HepG2 (cell line): ENCODE results near the gene ZPR1. TPM values are rescaled to one million over a fixed set of nuclear protein-coding genes. Genes with fewer than 3 reads are reported as not detected.

Experiments
- AGO1 ChIP-seq: fragments of 200-400 bp; formaldehyde crosslinking; IDR thresholded peaks from 2 replicates; pipeline ENCODE4 v1.6.1; 2017; ENCODE audit warnings: mild to moderate bottlenecking, low read depth, low read length, moderate library complexity; ENCODE audit not compliant: poor library complexity, severe bottlenecking
- ASH2L ChIP-seq: fragments of 300-600, 200-600 bp; sonication (generic); IDR thresholded peaks from 2 replicates; pipeline ENCODE4 v1.7.0; 2017; ENCODE audit warnings: low read depth, mild to moderate bottlenecking, moderate library complexity, mixed read lengths, low read length; ENCODE audit not compliant: insufficient read length
- ATF5 ChIP-seq: sonication (generic); formaldehyde crosslinking; IDR thresholded peaks from 2 replicates; pipeline ENCODE4 v1.4.0; 2020; ENCODE audit warnings: mild to moderate bottlenecking, low read depth, missing genetic modification reagents
- CENPX ChIP-seq: sonication (generic); formaldehyde crosslinking; IDR thresholded peaks from 2 replicates; pipeline ENCODE4 v1.9.0; 2021; ENCODE audit warnings: mild to moderate bottlenecking, missing genetic modification reagents, moderate library complexity
- CHD4 ChIP-seq: fragments of 200-600 bp; sonication (generic); IDR thresholded peaks from 2 replicates; pipeline ENCODE4 v1.7.0; 2017; ENCODE audit warnings: mild to moderate bottlenecking, low read length, borderline replicate concordance
- DPF2 ChIP-seq: sonication (generic); formaldehyde crosslinking; IDR thresholded peaks from 2 replicates; pipeline ENCODE4 v1.4.0; 2020; ENCODE audit warnings: mild to moderate bottlenecking, low read depth, missing genetic modification reagents, borderline replicate concordance
- ELF3 ChIP-seq: IDR thresholded peaks from 2 replicates; pipeline ENCODE4 v1.6.1; 2016; ENCODE audit warnings: missing genetic modification reagents, missing compliant biosample characterization
- HES4 ChIP-seq: sonication (generic); formaldehyde crosslinking; IDR thresholded peaks from 2 replicates; pipeline ENCODE4 v1.9.0; 2021; ENCODE audit warnings: mild to moderate bottlenecking, missing genetic modification reagents, borderline replicate concordance
- HNF4A ChIP-seq: sonication (generic); formaldehyde crosslinking; IDR thresholded peaks from 2 replicates; pipeline ENCODE4 v1.4.0; 2020; ENCODE audit warnings: missing genetic modification reagents
- HOXA9 ChIP-seq: sonication (generic); formaldehyde crosslinking; IDR thresholded peaks from 2 replicates; pipeline ENCODE4 v1.8.1; 2022; ENCODE audit warnings: missing genetic modification reagents, mild to moderate bottlenecking, moderate library complexity, borderline replicate concordance
- MED1 ChIP-seq: sonication (generic); formaldehyde crosslinking; IDR thresholded peaks from 2 replicates; pipeline ENCODE4 v1.4.0; 2020; ENCODE audit warnings: missing genetic modification reagents
- MED8 ChIP-seq: sonication (generic); formaldehyde crosslinking; IDR thresholded peaks from 2 replicates; pipeline ENCODE4 v1.8.1; 2023; ENCODE audit warnings: mild to moderate bottlenecking, missing genetic modification reagents; ENCODE audit not compliant: insufficient replicate concordance
- MEF2D ChIP-seq: sonication (generic); formaldehyde crosslinking; IDR thresholded peaks from 2 replicates; pipeline ENCODE4 v1.5.1; 2020; ENCODE audit warnings: mild to moderate bottlenecking, missing genetic modification reagents
- ONECUT2 ChIP-seq: sonication (generic); formaldehyde crosslinking; IDR thresholded peaks from 2 replicates; pipeline ENCODE4 v1.4.0; 2020; ENCODE audit warnings: missing genetic modification reagents
- PCBP2 ChIP-seq: fragments of 200-400 bp; formaldehyde crosslinking; optimal IDR thresholded peaks from 2 replicates; pipeline ENCODE3; 2018; ENCODE audit warnings: low read length, low read depth; ENCODE audit not compliant: poor library complexity, severe bottlenecking
- POGZ ChIP-seq: sonication (generic); formaldehyde crosslinking; IDR thresholded peaks from 2 replicates; pipeline ENCODE4 v1.4.0; 2020; ENCODE audit warnings: mild to moderate bottlenecking, missing genetic modification reagents
- PPARG ChIP-seq: conservative IDR thresholded peaks from 2 replicates; pipeline ENCODE4 v1.6.1; 2016; ENCODE audit warnings: missing biosample characterization, missing genetic modification reagents
- RNF2 ChIP-seq: fragments of 450-650 bp; conservative IDR thresholded peaks from 2 replicates; pipeline ENCODE4 v1.6.1; 2016; ENCODE audit warnings: low read depth
- SMARCE1 ChIP-seq: fragments of 450-650 bp; IDR thresholded peaks from 2 replicates; pipeline ENCODE4 v1.6.1; 2017; ENCODE audit warnings: borderline replicate concordance
- SRSF4 ChIP-seq: fragments of 200-400 bp; formaldehyde crosslinking; IDR thresholded peaks from one replicate; pipeline ENCODE4 v1.6.1; 2018; ENCODE audit warnings: mild to moderate bottlenecking, low read depth, low read length, moderate library complexity; ENCODE audit not compliant: poor library complexity, severe bottlenecking
- TP53 ChIP-seq: sonication (generic); formaldehyde crosslinking; conservative IDR thresholded peaks from 2 replicates; pipeline ENCODE4 v1.4.0; 2020; ENCODE audit warnings: missing genetic modification reagents
- ZNF12 ChIP-seq: sonication (generic); formaldehyde crosslinking; IDR thresholded peaks from 2 replicates; pipeline ENCODE4 v1.5.0; 2020; ENCODE audit warnings: missing genetic modification reagents
- ZNF354B ChIP-seq: sonication (generic); formaldehyde crosslinking; IDR thresholded peaks from 2 replicates; pipeline ENCODE4 v1.8.0; 2022; ENCODE audit warnings: mild to moderate bottlenecking, missing genetic modification reagents
- ZNF446 ChIP-seq: sonication (generic); formaldehyde crosslinking; IDR thresholded peaks from 2 replicates; pipeline ENCODE4 v1.5.0; 2020; ENCODE audit warnings: mild to moderate bottlenecking, missing genetic modification reagents
- ZNF577 ChIP-seq: sonication (generic); formaldehyde crosslinking; IDR thresholded peaks from 2 replicates; pipeline ENCODE4 v1.4.0; 2020; ENCODE audit warnings: mild to moderate bottlenecking, low read depth, missing genetic modification reagents, borderline replicate concordance
- ZNF703 ChIP-seq: sonication (generic); formaldehyde crosslinking; IDR thresholded peaks from 2 replicates; pipeline ENCODE4 v1.5.1; 2020; ENCODE audit warnings: missing genetic modification reagents, mild to moderate bottlenecking, moderate library complexity, borderline replicate concordance
- polyA plus RNA-seq, 8 experiments: library from polyadenylated mRNA; depleted of rRNA in 3 of 8; stranded (reverse) in 7 of 8; unstranded in 1 of 8; fragments of >200 nt; fragmentation: Illumina TruSeq in 4 of 8; extraction: Trizol in 4 of 8; gene quantifications; 2 replicates each; pipeline versions ENCODE4 v1.2.1 to v1.2.3, GENCODE V29; 2011 to 2016; ENCODE audit warnings: low read depth in 4 of 8, missing spikeins in 1 of 8, mixed read lengths in 1 of 8; ENCODE audit not compliant: insufficient read depth in 1 of 8
- total RNA-seq, 5 experiments: library from RNA; depleted of rRNA; stranded (reverse); fragments of >200 nt; fragmentation: Illumina TruSeq; extraction: Trizol; gene quantifications; 2 replicates each; pipeline ENCODE4 v1.2.3, GENCODE V29; 2016; ENCODE audit warnings: low read depth in 1 of 5
- TF ChIP-seq, protein P1 (sequence below): sonication (generic); formaldehyde crosslinking; IDR thresholded peaks from 2 replicates; pipeline ENCODE4 v1.8.1; 2023; ENCODE audit warnings: missing genetic modification reagents, mild to moderate bottlenecking, borderline replicate concordance
- TF ChIP-seq, protein P2 (sequence below): sonication (generic); formaldehyde crosslinking; IDR thresholded peaks from 2 replicates; pipeline ENCODE4 v1.4.0; 2020; ENCODE audit warnings: missing genetic modification reagents

The ZPR1 gene
- total and polyA plus RNA-seq, 2 of the 13 experiments (the other 11 are each of a cell fraction or from before 2014, with no cell fraction given): 40.0 to 79.3 TPM

DNA sequence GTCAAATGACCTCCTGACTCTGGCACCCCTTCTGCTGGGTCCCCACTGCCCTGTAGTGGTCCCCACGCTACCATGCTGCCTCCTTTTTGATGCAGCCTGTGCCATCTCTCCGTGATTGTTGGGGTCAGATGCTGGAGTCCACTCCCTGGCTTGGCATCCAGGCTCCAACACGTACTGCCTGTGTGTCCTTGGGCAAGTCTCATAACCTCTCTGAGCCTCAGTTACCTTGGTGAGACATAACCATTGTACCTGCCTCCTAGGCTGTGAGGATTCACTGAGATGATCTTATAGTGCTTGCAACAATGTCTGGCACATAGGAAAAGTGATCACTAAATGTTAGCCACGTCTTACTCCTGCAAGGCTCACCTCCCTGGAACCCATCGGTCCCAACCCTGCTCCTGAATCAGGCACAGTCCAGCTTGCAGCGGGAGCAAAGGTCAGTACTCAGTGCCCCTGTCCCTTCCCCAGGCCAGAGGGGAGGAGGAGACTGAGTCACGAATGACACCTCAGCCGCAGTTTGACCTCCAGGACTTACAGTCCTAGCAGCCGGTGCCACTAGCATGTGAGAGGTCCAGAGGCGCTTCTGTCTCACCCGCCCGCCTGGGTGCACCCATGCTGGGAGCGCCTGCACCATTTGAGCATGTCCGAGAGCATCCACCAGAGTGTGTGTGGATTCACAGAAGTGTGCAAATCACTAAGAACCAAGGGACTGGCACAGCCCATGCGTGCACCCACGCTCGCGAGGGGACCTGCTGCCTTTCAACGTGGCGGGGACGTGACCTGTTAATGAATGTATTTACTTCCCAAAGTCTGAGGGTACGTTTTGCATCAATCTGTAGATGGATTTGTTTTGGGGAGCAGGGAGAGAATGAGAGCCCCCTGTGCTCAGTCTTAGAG is 38.3 kb upstream of the ZPR1 start (continued):
- TF ChIP-seq ONECUT2 (CRISPR knock-in tag) (no peak), MED8 (CRISPR knock-in tag) (no peak), CENPX (CRISPR knock-in tag) (no peak), ASH2L (peak; percentile 52), HOXA9 (peak; percentile 52; the same call in 1 of the 2 replicates), ELF3 (CRISPR knock-in tag) (no peak), CHD4 (peak; percentile 71; the same call in 1 of the 2 replicates), RNF2 (no peak), TP53 (CRISPR knock-in tag) (no peak), HNF4A (CRISPR knock-in tag) (peak; percentile 82), ATF5 (CRISPR knock-in tag) (no peak), POGZ (CRISPR knock-in tag) (no peak), PCBP2 (no peak), HES4 (CRISPR knock-in tag) (peak; percentile 22; the same call in 1 of the 2 replicates), SRSF4 (no peak), ZNF354B (CRISPR knock-in tag) (no peak), PPARG (CRISPR knock-in tag) (no peak), AGO1 (no peak), MED1 (CRISPR knock-in tag) (no peak), DPF2 (CRISPR knock-in tag) (peak; percentile 14; the same call in 1 of the 2 replicates), ZNF703 (no peak), ZNF577 (CRISPR knock-in tag) (no peak), ZNF446 (CRISPR knock-in tag) (peak; percentile 12; the same call in 1 of the 2 replicates), ZNF12 (CRISPR knock-in tag) (0 out of 2 replicates have a peak, but pooled peaks have one; percentile 62), SMARCE1 (no peak), MEF2D (CRISPR knock-in tag) (peak; percentile 36; the same call in 1 of the 2 replicates)
- TF ChIP-seq, protein P1, sequence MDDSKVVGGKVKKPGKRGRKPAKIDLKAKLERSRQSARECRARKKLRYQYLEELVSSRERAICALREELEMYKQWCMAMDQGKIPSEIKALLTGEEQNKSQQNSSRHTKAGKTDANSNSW (CRISPR knock-in tag): no peak
- TF ChIP-seq, protein P2, sequence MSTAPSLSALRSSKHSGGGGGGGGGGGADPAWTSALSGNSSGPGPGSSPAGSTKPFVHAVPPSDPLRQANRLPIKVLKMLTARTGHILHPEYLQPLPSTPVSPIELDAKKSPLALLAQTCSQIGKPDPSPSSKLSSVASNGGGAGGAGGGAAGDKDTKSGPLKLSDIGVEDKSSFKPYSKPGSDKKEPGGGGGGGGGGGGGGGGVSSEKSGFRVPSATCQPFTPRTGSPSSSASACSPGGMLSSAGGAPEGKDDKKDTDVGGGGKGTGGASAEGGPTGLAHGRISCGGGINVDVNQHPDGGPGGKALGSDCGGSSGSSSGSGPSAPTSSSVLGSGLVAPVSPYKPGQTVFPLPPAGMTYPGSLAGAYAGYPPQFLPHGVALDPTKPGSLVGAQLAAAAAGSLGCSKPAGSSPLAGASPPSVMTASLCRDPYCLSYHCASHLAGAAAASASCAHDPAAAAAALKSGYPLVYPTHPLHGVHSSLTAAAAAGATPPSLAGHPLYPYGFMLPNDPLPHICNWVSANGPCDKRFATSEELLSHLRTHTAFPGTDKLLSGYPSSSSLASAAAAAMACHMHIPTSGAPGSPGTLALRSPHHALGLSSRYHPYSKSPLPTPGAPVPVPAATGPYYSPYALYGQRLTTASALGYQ (CRISPR knock-in tag): no peak; the same call in 1 of the 2 replicates
